GM21723 (cell line): Measurements from ENCODE around the gene GPR17.

ENCODE experiments used
- ATAC-seq: cut with Tn5 transposase; IDR thresholded peaks from one replicate; pipeline ENCODE4 v1.9.1; 2021; ENCODE audit warnings: mild to moderate bottlenecking, moderate library complexity; ENCODE audit not compliant: unreplicated experiment

The GPR17 gene

DNA sequence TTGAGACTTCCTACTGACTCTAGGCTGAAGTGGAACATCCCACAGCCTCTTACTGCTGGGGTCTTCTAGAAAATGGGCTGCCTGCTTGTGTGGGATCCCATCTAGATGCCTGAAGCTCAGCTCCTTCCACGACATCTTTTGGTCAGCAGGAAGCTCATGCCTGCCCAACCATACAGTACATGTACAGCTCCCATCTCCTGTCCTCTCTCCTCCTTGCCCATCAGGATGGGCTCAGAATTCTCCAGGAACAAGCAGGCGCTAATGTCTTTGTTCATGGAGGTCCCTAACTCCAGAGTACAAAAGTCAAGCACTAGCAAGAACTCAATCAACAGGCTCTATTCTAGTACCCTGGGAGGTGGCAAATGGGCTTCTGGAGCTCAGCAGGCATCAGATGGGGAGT is 31.7 kb upstream of the GPR17 start:
- no peak for ATAC-seq

DNA sequence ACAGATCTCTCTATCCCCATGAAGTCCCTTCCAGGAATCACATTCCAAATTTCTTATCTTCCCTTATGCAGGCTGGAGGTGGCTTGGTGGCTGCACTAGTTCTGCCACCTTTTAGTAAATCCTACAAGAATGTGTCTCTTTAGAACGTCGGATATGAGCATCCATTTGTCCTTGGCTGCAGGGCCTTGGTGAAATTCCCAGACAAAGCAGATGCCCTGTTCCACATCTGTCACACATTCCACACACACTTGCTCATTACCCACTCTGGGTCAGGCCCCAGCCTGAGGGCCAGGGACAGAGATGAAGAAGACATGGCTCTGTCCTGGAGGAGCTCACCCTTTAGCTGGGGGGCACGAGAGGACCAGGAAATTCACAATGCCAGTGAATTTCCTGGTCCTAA is 31.2 kb upstream of the GPR17 start:
- ATAC-seq, result no peak

- ATAC-seq, result no peak
These were observed 30.3 kb upstream of the GPR17 start for GRCh38 chr2:127615511-127616166.

DNA sequence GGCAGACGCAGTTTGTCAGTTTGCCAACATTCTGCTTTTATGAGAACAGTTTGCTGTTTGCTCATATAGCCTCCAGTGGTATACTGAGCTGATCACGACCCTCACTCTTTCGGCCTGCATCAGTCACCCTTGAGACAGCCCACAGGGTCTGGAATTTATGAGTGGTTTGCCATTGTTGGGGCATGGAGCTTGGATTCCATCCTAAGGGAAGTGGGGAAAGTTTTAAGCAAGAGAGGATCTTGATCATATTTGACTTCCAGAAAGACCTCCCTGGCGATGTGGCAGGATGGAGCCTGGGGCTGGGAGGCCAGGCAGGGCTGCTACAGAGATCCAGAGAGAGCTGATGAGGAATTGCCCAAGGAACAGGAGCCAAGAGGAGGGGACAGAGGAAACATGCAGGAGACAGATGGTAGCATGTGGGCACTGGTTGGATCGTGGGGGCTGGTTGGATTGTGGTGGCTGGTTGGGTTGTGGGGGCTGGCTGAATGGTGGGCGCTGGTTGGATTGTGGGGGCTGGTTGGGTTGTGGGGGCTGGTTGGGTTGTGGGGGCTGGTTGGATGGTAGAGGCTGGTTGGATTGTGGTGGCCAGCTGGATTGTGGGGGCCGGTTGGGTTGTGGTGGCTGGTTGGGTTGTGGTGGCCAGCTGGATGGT is 27.3 kb upstream of the GPR17 start:
- no peak for ATAC-seq

DNA sequence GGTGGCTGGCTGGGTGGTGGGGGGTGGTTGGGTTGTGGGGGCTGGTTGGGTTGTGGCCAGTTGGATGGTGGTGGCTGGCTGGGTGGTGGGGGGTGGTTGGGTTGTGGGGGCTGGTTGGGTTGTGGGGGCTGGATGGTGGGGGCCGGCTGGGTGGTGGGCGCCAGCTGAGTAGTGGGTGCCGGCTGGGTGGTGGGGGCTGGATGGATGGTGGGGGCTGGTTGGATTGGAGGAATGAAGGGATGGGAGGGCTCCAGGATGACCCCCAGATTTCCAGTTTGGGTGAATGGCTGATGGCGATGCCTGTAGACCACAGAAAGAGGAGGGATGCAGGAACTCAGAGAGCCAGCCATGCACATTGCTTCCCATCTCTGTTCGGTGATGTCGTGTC is 26.8 kb upstream of the GPR17 start:
- no peak for ATAC-seq

- no peak for ATAC-seq
These were observed 25.9 kb upstream of the GPR17 start for GRCh38 chr2:127619877-127620705.

DNA sequence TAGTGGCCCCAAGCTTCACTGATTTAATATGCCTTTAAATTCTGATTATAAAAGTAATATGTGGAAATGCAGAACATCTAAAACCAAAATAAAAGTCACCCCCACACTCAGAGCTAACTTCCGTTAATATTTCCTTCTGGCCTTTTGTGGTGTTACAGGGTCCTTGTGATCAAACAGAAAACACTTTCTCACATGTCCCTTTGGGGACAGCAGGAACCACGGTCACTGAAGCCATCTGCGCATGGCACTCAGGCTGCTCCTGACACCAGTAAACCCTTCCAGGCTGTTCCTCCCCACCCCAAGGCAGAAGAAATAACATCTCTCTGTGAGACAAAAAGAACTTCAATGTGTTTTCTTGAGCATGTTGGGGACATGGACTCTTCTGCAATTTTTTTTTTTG is 25.1 kb upstream of the GPR17 start:
- no peak for ATAC-seq

- no peak for ATAC-seq
These were observed 23.9 kb upstream of the GPR17 start for GRCh38 chr2:127621981-127622431.

DNA sequence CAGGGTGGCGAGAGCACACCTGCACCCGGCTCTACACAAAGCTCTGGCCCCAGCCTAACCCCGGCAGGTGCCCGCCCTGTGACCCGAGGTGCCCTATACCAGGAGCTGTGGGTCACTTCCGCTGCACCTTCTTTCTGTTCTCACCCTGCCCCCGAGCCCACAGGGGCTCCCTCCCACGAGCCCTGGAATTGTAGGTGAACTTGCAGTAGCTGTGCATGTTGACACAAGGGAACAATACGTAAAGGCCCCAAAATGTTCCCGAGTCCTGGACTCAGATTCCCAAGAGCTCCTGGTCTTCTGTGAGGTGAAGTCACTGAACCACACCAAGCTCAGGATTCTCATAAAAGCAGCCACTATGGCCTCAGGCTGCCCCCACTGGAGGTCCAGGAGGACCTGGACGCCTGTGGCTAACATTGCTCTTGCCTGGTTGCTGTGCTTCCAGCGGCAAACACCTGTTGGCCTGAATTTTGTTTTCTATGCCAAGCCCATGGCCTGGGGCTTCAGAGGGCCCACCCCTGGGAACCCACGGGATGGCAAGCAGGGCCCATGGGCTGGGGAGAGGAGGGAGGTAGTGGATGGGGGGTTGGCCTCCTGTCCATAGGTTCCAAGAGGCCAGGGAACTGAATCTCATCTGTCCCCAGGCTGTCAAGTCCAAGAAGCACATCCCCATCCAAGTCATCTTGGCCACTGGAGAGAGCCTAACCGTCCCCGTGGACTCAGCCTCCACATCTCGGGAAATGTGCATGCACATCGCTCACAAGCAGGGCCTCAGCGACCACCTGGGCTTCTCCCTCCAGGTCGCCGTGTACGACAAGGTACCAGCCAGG is 23.2 kb upstream of the GPR17 start:
- no peak for ATAC-seq

DNA sequence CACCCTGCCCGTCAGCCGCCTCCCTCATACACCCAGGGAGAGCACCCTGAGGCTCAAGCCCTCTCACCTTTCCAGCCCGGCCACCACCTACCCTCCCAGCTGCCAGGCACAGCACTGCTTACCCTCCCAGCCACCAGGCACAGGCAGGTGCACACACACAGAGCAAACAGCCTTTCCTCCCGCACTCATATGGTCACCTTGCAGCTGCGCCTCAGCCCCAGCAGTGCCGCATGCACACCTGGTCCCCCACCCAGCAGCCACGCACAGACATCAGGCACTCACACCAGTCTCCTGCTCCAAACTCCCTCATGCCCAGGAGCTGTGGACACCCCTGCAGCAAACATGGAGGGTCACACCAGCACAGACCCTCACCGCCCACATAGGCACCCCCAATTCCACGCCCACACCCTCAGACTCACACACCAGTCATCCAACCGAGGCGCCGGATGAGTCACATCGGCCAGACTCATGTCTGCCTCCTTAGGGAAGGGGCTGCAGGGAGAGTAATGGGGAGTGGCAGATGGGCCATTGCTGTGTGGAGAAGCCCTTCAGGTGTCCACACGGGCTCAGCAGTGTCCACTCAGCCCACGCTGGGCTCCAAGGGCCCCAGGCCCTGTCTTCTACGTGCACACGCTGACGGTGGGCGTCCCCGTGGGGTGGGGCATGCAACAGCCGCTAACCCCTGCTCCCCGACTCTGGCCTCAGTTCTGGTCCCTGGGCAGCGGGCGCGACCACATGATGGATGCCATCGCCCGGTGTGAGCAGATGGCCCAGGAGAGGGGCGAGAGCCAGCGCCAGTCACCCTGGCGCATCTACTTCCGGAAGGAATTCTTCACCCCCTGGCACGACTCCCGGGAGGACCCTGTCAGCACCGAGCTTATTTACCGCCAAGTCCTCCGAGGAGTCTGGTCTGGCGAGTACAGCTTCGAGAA is 22.3 kb upstream of the GPR17 start:
- ATAC-seq, result no peak

DNA sequence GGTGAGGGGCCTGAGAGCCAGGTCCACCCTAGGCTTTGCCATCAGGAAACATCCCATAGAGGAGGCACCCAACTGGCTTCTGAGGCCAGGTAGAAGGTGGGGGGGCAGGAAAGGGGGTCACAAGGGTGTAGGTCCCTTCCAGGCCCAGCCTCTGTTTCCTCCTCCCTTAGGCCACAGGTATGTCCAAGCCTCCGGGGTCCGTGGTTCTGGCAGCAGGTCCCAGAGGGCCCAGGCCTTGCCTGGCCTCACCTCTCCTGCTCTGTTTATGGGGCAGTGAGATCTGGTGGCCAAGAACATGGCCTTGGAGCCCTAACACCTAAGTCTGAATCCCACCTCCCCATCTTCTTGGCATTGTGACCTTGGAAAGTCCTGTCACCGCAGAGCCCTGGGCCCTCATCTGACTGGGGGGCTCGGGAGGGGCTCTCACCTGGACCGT is 21.6 kb upstream of the GPR17 start:
- no peak for ATAC-seq

DNA sequence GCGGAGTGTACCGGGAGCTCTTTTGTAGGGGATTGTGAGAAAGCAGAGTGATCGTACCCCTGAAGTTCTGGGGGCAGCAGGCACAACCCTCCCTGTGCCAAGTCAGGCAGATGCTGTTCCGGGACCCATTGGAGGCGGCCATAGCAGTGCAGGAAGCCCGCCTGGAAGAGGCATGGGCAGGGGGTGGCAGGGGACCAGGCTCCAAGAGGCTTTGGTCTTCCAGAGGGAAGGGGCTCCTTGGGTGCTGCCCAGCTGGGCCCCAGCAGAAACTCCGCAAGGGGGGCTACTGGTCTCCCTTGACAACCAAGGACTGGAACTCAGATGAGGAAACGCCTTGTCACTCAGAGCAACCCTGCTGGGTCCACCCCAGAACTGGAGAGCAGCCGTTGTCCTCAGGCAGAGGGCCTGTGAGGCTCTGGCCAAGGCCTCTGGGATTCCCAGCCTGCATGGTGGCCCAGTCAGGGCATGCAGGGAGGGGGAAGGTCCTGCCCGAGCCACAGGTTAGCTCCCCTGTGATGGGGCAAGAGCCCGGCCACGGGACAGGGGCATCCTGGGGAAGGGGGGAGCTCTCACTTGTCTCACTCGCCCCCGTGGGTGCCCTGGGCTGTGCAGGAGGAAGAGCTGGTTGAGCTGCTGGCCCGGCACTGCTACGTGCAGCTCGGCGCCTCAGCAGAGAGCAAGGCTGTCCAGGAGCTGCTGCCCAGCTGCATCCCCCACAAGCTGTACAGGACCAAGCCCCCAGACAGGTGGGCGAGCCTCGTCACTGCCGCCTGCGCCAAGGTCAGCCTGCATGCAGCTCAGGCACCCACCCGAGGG is 21.0 kb upstream of the GPR17 start:
- ATAC-seq, result no peak

- ATAC-seq, result no peak
These were observed 20.4 kb upstream of the GPR17 start for GRCh38 chr2:127625572-127625951.

DNA sequence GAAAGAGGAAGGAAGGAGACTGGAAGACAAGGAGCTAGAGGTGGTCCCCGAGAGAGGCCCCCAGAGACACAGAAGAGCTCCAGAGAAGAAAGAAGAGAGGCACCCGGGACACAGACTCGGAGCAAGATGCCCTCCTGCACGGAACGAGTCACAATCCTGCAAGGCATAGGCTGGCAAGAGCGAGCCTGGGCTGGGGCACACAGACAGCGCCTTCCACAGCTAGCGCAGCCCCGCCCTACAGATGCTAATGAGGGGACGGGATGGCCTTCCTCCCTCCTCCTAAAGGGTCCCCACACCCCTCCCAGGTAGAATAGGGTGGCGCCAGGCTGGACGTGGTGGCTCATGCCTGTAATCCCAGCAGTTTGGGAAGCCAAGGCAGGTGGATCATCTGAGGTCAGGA is 19.8 kb upstream of the GPR17 start:
- ATAC-seq, result no peak

GRCh38 chr2:127626917-127627739 is 18.8 kb upstream of the GPR17 start:
- no peak for ATAC-seq

GRCh38 chr2:127627740-127628571 is 18.0 kb upstream of the GPR17 start:
- ATAC-seq, result no peak
